HPDE6-E6E7 (cell line): ENCODE data around the gene KLK3.
A peak's percentile ranks its signal among the peaks of the same experiment; 100 is the strongest.
"Not testable (repeated sequence)": the region's sequence is repeated elsewhere in the genome, so short reads cannot be mapped to it uniquely, and the experiment has no call there.

Experiments
- DNase-seq: peaks from one replicate; pipeline ENCODE4 v3.0.0; 2011; ENCODE audit warnings: missing footprints; ENCODE audit errors: extremely low spot score

The KLK3 gene

DNA sequence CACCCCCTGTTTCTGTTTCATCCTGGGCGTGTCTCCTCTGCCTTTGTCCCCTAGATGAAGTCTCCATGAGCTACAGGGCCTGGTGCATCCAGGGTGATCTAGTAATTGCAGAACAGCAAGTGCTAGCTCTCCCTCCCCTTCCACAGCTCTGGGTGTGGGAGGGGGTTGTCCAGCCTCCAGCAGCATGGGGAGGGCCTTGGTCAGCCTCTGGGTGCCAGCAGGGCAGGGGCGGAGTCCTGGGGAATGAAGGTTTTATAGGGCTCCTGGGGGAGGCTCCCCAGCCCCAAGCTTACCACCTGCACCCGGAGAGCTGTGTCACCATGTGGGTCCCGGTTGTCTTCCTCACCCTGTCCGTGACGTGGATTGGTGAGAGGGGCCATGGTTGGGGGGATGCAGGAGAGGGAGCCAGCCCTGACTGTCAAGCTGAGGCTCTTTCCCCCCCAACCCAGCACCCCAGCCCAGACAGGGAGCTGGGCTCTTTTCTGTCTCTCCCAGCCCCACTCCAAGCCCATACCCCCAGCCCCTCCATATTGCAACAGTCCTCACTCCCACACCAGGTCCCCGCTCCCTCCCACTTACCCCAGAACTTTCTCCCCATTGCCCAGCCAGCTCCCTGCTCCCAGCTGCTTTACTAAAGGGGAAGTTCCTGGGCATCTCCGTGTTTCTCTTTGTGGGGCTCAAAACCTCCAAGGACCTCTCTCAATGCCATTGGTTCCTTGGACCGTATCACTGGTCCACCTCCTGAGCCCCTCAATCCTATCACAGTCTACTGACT lies at the start of gene KLK3:
Gene KLK3, plus strand, starts transcription at position 280 of the 775 bp plus-strand sequence. Its CDS starts 41 bp downstream, at position 321.
- DNase-seq: no peak

DNA sequence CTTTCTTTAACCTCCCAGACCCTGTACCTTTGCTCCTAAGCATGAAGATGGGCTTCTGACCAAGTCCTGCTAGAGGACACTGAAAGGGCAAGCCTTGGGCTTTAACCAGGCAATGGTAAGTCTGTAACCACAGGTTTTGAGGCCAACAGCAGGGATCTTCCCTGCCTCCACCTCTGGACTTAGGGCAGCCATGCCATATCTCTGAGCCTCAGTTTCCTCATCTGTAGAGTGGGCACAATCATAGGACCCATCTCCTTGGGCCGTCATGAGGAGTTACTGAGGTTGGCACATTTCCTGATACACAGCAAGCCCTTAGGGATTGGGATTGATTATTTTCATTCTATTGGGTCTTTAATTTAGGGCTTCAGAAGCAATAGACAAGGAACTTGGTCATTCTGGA lies 45.9 kb upstream of the KLK3 start:
- DNase-seq: no peak

DNA sequence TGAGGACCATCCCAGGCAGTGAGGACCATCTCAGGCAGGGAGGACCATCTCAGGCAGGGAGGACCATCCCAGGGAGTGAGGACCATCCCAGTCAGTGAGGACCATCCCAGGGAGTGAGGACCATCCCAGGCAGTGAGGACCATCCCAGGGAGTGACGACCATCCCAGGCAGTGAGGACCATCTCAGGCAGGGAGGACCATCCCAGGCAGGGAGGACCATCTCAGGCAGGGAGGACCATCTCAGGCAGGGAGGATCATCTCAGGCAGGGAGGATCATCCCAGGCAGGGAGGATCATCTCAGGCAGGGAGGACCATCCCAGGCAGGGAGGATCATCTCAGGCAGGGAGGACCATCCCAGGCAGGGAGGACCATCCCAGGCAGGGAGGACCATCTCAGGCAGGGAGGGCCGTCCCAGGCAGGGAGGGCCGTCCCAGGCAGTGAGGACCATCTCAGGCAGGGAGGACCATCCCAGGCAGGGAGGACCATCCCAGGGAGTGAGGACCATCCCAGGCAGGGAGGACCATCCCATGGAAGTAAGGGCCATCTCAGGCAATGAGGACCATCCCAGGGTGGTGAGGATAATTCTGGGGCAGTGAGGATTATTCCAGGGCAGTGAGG lies 43.0 kb upstream of the KLK3 start:
- DNase-seq: not testable (repeated sequence)

DNA sequence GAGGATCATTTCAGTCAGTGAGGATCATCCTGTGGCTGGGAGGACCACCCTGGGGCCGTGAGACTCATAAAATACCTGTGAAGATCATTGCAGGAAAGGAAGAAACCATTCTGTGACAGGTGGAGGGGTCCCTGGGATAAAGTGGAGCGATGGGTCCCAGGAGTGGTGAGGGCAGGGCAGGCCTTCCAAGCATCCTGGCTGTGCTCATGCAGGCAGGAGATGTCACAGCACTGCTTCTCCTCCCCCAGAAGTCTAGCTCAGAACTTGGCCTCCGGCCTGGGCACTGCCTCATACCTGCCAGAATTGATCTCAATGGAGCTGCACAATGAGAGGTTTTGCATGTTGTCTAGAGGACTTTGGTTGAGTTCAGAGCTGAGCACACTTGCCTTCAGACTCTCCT lies 42.2 kb upstream of the KLK3 start:
- no peak for DNase-seq

DNA sequence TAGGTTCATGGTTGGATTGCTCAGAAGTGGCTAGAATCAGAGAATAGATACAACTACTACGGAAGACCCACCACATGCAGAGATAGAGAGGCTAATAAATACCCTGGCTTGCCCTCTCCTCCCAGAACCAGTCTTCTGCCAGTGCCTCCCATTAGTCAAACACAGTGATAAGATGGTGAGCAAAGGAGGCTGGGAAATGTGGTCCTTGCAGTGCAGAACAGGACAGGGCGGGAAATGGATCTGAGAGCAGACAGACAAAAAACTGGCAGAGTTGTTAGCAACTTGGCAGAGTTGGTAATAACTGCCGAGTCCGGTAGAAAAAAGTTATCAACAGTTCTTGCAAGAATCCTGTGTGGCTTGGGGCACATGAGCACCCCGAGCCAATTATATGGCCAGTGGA lies 39.8 kb upstream of the KLK3 start:
- DNase-seq: no peak

DNA sequence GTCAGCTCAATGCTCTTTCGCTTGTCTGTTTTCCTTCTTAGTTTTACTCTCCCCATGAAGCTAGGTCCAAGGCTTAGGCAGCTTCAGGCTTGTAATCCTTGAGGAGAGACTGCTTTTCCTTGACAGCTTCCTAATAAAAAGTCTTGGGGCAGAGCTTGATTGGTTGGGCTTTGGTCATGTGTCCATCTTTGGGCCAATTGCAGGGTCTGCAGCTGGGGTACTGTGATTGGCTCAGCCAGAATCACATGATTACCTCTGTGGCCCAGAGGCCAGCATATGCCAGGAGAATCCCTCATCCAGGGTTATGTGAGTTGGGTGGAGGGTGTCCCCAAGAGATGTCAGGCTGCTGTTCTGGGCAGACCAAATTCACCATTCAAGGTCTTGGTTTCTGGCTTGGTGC lies 39.3 kb upstream of the KLK3 start:
- no peak for DNase-seq

DNA sequence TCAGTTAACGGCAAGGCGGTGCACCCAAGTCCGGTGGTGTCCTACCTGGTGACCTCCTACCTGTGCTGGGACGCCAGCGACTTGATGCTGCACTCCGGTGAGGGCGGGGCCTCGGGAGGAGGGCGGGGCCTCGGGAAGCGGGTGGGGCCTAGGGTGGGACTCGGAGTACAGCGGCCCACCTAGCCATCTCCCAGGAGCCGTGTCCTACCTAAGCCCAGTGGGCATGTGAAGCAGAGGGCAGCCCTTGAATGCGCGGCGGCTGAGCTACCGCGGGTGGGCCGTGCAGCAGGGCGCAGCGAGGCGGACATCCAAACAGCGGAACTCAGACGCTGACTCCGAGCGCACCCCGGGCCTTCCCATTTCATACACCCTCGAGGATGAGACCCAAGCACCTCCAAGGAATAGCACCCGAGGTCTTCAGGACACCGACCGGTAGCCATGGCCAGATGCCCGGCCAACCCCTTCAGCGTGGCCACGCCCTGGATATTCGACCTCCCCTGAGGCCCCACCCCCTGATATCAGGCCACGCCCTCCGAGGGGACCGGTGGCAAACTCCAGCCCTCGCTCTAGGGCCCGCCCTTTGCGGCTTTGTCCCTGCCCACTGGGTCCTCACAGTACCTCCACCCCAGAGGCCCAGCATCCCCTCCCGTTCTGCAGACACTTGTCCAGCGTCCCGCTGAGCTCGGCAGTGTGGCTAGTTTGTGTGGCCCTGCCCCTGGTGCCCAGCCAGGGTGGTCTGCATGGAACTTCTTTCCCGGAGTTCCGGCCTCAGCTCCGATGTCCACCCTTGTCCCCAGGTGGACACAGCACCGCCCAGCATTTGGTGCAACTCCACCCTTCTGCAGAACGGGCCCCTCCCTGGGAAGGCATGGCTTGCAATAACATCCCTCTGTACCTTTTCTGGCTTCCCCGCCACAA lies 36.5 kb upstream of the KLK3 start:
- DNase-seq: peak; percentile 71

DNA sequence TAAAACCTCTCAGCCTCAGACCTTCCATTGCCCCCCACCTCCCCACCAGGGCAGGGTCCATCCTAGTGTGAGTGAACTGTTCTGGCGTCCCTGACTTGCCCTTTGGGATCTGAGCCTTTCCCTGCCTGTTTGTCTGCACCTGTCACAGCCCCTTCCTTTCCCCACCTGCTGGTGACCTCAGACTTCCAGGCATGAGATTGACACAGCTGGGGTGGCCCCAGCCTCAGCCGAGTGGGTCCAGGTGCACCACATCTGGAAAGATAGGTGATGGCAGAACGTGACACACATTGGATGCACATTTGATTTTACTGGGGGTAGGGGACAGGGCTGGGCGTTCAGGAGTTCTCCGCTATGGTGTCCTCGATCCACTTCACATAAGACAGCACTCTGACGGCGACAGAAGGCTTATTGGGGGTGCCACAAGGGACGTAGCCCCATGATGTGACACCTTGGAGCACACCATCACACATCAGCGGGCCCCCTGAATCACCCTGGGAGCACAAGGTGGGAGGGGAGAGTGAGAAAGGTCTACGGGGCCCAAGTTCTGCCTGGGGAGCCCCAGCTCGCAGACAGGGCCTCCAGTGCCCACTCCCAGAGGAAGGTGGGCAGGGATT lies 35.7 kb upstream of the KLK3 start:
- no peak for DNase-seq

DNA sequence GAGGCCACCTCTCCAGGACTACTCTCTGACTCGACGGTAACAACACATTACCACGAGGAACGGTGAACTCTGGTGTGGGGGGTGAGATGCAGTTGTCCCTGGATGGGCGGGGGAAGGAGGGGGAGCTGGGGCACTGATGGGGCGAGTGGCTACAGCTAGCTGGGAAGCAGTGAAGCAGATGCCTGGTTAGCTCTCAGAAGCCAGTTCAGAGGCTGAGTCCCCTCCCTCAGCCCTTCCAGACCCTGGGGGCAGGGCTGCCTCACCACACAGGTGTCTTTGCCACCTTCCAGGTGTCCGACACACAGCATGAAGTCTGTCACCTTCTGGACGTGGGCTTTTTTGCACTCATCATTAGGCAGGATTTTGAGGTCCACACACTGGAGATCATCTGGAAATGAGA lies 35.1 kb upstream of the KLK3 start:
- no peak for DNase-seq

DNA sequence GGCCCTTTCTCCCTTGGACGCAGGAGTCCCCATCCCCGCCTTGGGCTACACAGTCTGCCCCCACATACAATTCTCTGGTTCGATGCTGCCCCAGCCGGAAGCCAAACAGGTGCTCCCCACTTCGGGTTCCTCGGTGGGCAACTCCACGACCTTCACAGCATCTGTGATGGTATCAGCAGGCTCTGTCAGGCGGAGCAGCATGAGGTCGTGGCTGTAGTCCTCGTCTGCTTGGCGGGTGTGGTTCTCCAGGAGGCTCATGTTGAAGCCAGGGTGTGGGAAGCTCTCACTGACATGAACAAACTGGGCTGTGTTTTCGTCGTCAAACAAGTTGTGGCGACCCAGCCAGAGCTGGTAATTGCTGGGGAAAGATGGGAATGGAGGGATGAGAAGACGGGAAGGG lies 34.6 kb upstream of the KLK3 start:
- DNase-seq: no peak

DNA sequence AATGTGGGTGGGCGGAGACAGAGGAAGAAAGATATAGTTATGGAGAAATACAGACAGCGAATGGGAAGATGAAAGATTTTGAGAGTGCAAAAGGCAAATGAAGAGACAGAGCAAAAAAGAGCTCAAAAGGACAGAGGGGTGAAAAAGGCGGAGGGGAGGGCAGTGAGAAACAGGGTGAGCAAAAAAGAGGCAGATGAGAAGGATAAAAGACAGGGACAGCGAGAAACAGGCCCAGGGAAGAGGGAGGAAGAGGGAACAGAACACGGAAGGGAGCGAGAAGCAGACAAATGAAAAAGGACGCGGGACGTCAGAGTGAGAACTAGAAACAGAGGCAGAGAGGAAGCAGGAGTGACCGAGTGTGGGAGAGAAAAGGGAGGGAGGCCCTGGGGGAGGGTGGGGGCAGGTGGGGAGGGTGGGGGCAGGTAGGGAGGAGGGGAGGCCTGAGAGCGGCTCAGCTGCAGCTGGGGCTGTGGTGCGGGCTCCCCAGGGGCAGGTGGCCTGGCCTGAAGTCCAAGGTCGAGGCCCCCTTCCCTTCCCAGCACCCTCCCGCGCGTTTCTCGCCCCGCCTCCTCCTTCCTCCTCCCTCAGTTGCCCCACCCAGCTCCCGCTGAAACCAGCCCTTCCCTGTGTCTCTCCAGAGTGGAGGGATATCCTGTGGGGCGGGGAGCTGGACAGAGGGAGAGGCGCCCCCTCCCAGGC lies 34.0 kb upstream of the KLK3 start:
- DNase-seq: no peak

DNA sequence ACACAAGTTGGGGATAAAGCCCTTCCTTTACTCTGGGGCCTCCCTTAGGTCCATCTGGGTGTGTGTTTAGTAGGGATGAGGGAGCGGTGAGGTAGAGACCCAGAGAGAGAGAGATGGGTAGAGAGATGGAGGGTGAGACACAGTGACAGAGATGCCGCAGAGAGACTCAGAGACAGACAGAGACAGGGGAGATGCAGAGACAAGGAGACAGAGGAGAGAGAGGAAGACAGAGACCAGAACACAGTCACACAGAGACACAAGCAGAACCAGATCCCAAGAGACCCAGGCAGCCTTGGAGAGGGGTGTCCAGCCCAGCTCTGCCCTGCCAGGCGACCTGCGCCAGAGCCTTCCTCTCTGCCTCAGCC lies 33.5 kb upstream of the KLK3 start:
- no peak for DNase-seq

DNA sequence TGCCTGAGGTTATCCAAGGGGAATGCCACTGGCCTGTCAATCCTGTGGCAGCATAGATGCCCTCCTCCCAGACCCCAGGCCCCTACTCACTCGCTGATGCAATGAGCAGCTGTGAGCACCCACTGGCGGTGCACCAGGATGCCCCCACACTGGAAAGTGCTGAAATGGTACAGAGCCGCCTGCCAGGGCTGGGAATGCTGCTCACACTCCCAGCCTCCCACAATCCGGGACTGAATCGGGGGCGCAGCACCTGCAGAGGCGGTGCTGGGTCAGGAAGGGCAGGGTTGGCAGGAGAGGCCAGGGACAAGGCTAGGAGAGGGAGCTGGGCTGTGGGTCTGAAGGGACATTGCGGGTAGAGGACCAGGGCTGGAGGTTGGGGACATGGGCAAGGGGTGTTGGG lies 33.1 kb upstream of the KLK3 start:
- no peak for DNase-seq

DNA sequence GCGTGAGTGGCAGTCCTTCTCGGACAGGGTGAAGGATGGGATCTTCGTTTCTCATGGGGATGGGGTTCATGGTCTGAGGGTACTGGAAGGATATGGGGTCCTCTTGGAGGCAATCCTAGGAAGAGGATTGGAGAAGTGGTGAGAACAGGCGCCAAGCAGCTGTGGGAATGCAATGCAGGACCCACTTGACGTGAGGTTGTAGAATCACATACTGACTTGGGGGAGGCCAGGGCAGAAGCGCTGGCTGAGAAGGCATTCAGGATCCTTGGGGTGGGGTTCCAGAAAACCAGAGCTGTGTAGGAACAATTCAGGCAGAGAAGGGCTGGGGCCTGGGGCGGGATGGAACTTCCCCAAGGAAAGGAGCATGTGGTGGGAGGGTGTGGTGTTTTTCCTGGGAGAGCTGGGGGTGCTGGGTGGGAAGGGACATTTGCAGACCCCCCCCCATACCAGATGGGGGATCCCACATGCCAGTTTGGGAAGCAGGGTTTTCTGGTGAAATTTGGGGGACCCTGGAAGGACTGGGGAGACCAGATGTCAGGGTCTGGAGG lies 32.0 kb upstream of the KLK3 start:
- no peak for DNase-seq

DNA sequence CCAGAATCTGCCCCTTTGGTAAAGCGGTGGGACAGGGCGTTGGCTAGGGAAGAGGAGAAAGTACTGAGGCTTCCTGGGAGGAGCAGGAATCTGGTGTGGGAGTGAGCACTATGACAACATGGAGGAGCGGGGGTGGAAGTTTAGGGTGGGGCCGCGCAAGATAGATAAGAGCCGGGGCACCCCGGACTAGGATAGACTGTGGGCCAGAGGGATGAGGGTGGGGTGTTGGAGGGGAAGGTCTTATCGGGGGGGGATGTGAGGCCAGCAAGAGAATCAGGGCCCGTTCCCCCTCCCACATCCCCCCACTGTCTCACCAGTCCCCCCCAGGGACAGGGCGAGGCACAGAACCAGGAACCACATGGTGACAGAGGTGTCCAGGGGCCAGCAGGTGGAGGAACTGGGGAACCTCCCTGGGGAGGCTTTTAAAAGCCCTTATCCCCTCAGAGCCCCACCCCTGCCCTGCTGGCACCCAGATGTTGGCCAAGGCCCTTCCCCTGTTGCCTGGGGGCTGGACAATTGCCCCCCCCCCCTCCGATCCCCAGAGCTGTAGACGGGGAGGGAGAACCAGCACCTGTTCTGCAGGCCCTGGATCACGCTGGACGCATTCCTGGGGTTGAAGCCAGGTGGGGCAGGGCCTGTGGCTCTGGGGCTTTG lies 31.2 kb upstream of the KLK3 start, which contains the start of gene KLK1:
Gene KLK1, minus strand, starts transcription at position 399 of the 654 bp plus-strand sequence. Its CDS starts 39 bp downstream, at position 360.
- DNase-seq: no peak

DNA sequence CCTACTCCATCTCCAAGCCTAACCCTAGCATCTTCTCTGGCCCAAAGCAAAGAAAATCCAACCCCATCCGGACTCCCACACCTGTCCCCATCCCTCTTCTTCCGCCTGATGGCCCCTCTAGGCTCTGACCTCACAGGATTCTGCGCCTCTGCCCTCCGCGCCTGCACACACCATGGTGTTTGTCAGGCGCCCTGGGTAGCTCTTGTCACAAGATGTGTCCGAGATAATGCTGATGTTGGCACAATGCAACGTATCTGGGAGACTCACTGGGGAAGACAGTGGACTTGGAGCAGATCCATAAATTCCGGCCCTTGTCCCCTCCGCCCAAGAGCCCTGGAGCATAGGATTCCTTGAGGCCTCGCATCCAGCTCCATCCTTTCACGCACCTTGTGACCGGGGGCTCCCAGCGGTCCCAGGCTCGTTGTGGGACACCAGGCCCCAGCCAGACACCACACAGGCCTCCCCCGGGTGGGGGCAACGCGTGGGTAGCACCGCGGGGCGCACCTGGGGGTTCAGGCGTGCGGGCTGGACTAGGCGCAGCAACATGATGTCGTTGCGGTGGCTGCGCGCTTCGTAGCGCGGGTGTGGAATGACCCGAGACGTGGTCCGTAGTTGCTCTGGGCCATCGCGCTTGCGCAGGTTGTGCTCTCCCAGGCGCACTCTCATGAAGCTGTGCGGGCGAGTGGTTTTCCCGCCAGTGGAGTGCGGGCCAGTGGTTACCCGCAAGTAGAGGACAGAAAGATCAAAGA lies 28.0 kb upstream of the KLK3 start:
- DNase-seq: no peak

DNA sequence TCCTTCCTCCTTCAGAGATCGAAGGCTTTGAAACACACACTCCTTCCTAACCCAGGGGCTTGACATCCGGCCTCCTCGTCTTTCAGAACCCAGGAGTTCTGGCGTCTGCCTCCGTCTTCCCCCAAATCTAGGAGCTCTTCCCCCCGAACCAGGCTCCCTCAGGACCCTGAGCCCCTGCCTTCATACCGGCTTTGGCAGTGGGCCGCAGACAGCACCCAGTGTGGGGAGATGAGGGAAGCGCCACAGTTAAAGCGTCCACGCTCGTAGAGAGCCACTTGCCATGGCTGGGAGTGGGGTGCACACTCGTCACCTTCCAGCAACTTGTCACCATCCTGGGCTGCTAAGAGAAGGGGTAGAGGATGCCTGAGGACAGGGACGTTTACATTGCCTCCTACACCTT lies 27.2 kb upstream of the KLK3 start:
- DNase-seq: no peak

DNA sequence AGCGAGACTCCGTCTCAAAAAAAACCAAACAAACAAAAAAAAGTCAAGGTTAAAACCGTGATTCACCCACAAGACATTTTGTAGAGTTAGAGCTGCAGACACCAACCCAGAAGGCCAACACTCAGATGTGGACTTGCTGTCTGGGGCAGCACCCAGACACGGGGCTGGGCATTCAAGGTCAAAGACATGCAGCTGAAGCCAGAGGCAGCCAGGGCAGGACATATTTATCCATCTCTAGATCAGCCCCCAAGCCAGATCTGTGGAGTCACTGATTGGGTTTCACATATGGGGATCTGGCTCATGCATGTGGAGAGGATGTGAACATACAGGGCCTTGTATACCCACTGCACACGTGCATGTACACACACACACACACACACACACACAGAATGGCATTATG lies 24.9 kb upstream of the KLK3 start:
- no peak for DNase-seq

DNA sequence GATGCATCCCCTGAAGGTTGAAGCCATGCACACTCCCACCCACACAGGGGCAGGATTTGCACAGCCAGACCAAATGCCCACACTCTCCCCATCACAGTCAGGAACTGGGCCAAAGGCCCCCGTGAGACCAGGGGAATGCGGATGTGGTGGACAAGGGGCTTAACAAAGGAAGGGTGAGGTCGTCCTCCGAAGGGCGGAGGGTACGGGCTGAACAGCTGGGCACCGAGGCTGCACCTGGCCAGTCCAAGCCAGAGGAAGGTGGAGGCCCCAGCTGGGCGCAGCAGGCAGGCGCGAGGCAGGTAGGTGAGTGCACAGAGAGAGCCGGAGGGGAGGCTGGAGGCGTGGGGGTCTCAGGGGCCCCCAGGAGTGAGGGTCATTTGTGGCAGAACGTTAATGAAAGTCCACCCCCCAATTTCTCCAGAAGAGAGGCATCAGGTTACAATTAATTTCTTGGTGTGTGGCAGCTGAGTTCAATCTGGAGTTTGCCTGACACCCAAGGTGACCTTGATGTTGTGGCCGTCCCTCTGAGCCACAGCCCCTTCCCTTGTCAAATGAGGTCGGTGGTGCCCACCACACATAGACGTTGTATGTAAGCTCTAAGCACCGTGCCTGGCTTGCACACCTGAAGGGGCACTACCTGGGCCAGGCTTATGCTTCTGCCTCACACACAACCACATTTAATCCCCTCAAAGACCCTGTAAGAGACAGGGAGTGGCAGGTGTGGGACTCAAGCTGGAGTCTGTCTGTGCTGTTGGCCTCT lies 24.3 kb upstream of the KLK3 start:
- no peak for DNase-seq
